Natural killer cell (primary cell): ENCODE data around the gene SPAG6. TPM values are rescaled to one million over a fixed set of nuclear protein-coding genes. Genes with fewer than 3 reads are reported as not detected.

Experiments used
- ATAC-seq, 3 donors: fragments of 150-1000 bp in 2 of 3; fragments of 200-7000 bp in 1 of 3; cut with Tn5 transposase; 1 replicate in 1 of 3; 2 replicates in 2 of 3; pipeline ENCODE4 v1.10.0; 2021; ENCODE audit warnings: mild to moderate bottlenecking in 2 of 3, moderate library complexity in 2 of 3
- DNase-seq, 2 donors: peaks; one replicate each; pipeline versions ENCODE4 v3.0.0 to v3.0.0-alpha.2; 2013 to 2021; ENCODE audit warnings: mixed read lengths in 1 of 2
- H3K27ac ChIP-seq: one replicate; pipeline ENCODE4 v1.5.1; 2013; ENCODE audit warnings: mild to moderate bottlenecking, low read length
- H3K27me3 ChIP-seq: one replicate; pipeline ENCODE4 v1.6.1; 2013; ENCODE audit warnings: low read length; ENCODE audit not compliant: control insufficient read depth, insufficient read depth
- H3K36me3 ChIP-seq: one replicate; pipeline ENCODE4 v1.6.1; 2013; ENCODE audit warnings: low read length; ENCODE audit not compliant: control insufficient read depth, insufficient read depth
- H3K4me1 ChIP-seq: one replicate; pipeline ENCODE4 v1.6.1; 2013; ENCODE audit warnings: low read length; ENCODE audit not compliant: control insufficient read depth, insufficient read depth
- H3K4me3 ChIP-seq: one replicate; pipeline ENCODE4 v1.5.1; 2013; ENCODE audit warnings: low read length
- H3K9me3 ChIP-seq: one replicate; pipeline ENCODE4 v1.6.1; 2013; ENCODE audit warnings: low read length; ENCODE audit not compliant: control insufficient read depth, insufficient read depth
- H3K27ac Mint-ChIP-seq, 2 donors: one replicate each; pipeline ENCODE4 v1.8.0; 2022; ENCODE audit warnings: mild to moderate bottlenecking in 2 of 2, mixed read lengths in 2 of 2, moderate library complexity in 1 of 2
- H3K27me3 Mint-ChIP-seq, 2 donors: one replicate each; pipeline ENCODE4 v1.8.0; 2022; ENCODE audit warnings: low read depth in 2 of 2, mixed read lengths in 2 of 2
- H3K36me3 Mint-ChIP-seq: one replicate; pipeline ENCODE4 v1.8.0; 2022; ENCODE audit warnings: mixed read lengths
- H3K4me1 Mint-ChIP-seq, 2 donors: one replicate each; pipeline ENCODE4 v1.8.0; 2022; ENCODE audit warnings: mixed read lengths in 2 of 2
- H3K4me3 Mint-ChIP-seq: one replicate; pipeline ENCODE4 v1.8.0; 2022; ENCODE audit warnings: mild to moderate bottlenecking, moderate library complexity, mixed read lengths
- H3K9me3 Mint-ChIP-seq, 2 donors: one replicate each; pipeline ENCODE4 v1.8.0; 2022; ENCODE audit warnings: mixed read lengths in 2 of 2
- CTCF ChIP-seq: fragments of 200-600 bp; IDR thresholded peaks from one replicate; pipeline ENCODE4 v1.8.0; 2022; ENCODE audit warnings: antibody characterized with exemption
- WGBS: methylation state at CpG from one replicate; pipeline ENCODE4 v1.1.7; 2013; ENCODE audit warnings: missing lambda C conversion rate; ENCODE audit not compliant: insufficient coverage; 5-methylcytosine and 5-hydroxymethylcytosine counted together
- intact Hi-C: fragments of 100-400 bp; cut with micrococcal nuclease; formaldehyde crosslinking; loops from one replicate; pipeline ENCODE4 v1.14.2; 2022
- total RNA-seq, 4 donors: library from RNA; stranded (reverse); fragments of 120-200 nt in 1 of 4; gene quantifications; one replicate each; pipeline versions ENCODE4 v1.2.3 to v1.2.4, GENCODE V29; 2013 to 2022

SPAG6 gene
- total RNA-seq, 3 donors from 2014 or later (not counting 1 experiment from before 2014, with no cell fraction given): 0.35 to 0.79 TPM; not detected in 1

- no peak overlapping the region for H3K27ac ChIP-seq
- no peak for DNase-seq
- H3K36me3 ChIP-seq: no peaks in the 10 kb centered on the region
- intact Hi-C loops: no loop called here
- no peaks in the 10 kb centered on the region for H3K4me1 ChIP-seq
- no peaks in the 10 kb centered on the region for H3K9me3 ChIP-seq
- H3K9me3 Mint-ChIP-seq: no peaks in the 10 kb centered on the region
- peaks cover 6 to 8% of the 10 kb centered on the region in 2 donors for H3K27me3 Mint-ChIP-seq
- H3K27me3 ChIP-seq: no peaks in the 10 kb centered on the region
- H3K4me3 ChIP-seq: no peak overlapping the region
- no peak for TF ChIP-seq CTCF
- no peaks in the 10 kb centered on the region for H3K36me3 Mint-ChIP-seq
- no peak for ATAC-seq
- no peak overlapping the region for H3K4me3 Mint-ChIP-seq
- 87% methylated on average over 5 of the region's 5 CpGs for WGBS
- H3K27ac Mint-ChIP-seq: no peak overlapping the region
- no peaks in the 10 kb centered on the region for H3K4me1 Mint-ChIP-seq
These were observed 119.8 kb downstream of the SPAG6 start for GRCh38 chr10:22464966-22465629.

- DNase-seq: no peak
- Mint-ChIP-seq H3K27me3 (peaks cover 12 to 25% of the 10 kb centered on the region in 2 donors), H3K4me1 (no peaks in the 10 kb centered on the region), H3K27ac (no peak overlapping the region), H3K9me3 (no peaks in the 10 kb centered on the region), H3K36me3 (no peaks in the 10 kb centered on the region), H3K4me3 (no peak overlapping the region)
- intact Hi-C loops: no loop called here
- 81% methylated on average over 3 of the region's 3 CpGs for WGBS
- no peaks in the 10 kb centered on the region for H3K27me3 ChIP-seq
- TF ChIP-seq CTCF: no peak
- H3K27ac ChIP-seq: no peak overlapping the region
- H3K9me3 ChIP-seq: no peaks in the 10 kb centered on the region
- no peaks in the 10 kb centered on the region for H3K36me3 ChIP-seq
- H3K4me1 ChIP-seq: no peaks in the 10 kb centered on the region
- H3K4me3 ChIP-seq: no peak overlapping the region
- no peak for ATAC-seq
These were observed 121.6 kb downstream of the SPAG6 start for GRCh38 chr10:22466763-22467334.

Other genes starting within 250 kb of the SPAG6 start
- not detected for gene EBLN1, start 127.5 kb upstream of the SPAG6 start, total RNA-seq
- 10 to 100 TPM; 43.1 to 48.3 (median 44.2) TPM for gene COMMD3, start 29.1 kb upstream of the SPAG6 start, total RNA-seq
- gene BMI1, start 24.4 kb upstream of the SPAG6 start, total RNA-seq: 10 to 100 TPM; 60.5 to 69.8 (median 66.4) TPM